HG03432 (cell line): ENCODE results near the gene MRPL10.

Source experiments
- ATAC-seq: cut with Tn5 transposase; IDR thresholded peaks from one replicate; pipeline ENCODE4 v1.9.1; 2021; ENCODE audit warnings: mild to moderate bottlenecking, moderate library complexity; ENCODE audit not compliant: unreplicated experiment

Gene MRPL10

GRCh38 chr17:47816111-47816735, 15.1 kb downstream of the MRPL10 start:
- no peak for ATAC-seq

DNA sequence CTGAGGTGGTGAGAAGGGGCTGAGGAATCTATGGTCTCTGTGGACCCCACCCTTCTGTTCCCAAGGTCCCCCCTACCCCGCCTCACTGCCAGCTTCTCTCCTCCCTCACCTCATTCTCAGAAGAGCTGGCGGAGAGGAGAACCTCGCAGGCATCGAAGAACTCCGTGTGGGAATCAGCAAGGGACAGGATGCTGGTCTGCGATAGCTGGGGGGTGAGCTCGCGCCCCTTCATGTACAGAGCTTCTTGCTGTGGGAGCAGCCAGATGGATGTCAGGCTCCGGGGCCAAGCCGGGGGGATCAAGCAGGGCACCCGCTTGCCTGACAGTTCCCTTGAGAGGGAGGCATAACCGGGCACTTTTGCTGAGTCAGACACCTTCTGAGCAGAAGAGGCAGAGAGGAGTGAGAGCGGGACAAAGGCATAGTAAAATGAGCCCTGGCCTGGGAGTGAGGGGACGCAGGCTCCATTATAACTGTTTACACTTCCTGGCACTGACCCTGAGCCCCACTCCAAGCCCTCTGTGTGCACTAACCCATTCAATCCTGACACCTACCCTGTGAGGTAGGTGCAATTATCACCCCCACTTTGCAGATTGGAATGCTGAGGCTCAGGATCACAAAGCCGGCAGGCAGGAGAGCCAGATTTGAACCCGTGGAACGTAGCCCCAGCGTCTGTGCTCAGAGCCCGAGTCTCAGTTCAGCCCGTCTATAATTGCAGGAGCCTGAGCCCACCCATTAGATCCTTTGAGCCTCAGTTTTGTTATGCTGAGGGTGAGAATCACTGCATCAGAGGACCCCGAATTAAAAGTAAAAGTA, 16.0 kb downstream of the MRPL10 start:
- ATAC-seq: no peak

DNA sequence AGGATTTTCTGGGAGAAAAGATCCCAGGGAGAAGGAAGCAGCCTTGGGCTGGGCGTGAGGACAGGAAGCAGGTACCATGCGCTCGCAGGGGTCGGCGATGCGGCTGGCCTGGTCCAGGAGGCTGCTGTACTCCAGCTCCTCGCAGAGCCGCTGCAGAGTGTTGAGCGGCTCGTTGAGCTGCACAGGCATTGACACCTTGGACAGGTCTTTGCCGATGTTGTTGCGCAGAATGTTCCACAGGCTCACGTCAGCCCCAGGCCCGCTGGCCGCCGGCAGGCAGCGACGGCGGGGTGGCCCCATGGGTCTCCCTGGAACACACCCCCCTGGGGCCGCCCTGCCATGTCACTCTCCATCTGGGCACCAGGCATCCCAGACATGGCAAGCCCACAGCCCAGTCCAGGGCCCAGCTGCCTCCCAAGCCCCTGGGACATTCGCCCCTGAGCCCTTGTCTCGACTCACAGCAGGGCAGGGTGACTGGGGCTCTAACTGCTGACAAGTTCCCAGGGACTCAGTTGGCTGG, 17.8 kb downstream of the MRPL10 start:
- ATAC-seq: no peak

DNA sequence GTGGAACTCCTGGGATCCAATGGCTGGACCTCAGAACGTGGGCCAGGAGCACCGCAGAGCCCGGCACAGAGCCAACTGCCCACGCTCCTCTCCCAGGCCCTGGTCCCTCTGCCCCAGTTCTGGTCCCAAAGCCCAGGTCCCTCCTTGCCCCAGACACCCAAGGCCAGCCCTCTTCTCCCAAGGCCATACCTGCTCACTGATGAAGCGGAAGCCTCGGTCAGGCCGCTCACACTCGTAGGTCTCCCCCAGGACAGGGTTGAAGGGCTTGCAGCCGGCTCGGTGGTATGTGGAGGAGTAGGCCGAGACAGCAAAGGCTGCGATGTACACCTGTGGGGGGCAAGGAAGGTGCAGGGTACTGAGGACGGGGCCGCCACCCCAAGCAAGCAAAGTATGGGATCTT, 18.3 kb downstream of the MRPL10 start:
- no peak for ATAC-seq

GRCh38 chr17:47812146-47812920, 19.0 kb downstream of the MRPL10 start:
- no peak for ATAC-seq

- ATAC-seq: no peak
Observed at GRCh38 chr17:47811709-47812108, 19.6 kb downstream of the MRPL10 start.

DNA sequence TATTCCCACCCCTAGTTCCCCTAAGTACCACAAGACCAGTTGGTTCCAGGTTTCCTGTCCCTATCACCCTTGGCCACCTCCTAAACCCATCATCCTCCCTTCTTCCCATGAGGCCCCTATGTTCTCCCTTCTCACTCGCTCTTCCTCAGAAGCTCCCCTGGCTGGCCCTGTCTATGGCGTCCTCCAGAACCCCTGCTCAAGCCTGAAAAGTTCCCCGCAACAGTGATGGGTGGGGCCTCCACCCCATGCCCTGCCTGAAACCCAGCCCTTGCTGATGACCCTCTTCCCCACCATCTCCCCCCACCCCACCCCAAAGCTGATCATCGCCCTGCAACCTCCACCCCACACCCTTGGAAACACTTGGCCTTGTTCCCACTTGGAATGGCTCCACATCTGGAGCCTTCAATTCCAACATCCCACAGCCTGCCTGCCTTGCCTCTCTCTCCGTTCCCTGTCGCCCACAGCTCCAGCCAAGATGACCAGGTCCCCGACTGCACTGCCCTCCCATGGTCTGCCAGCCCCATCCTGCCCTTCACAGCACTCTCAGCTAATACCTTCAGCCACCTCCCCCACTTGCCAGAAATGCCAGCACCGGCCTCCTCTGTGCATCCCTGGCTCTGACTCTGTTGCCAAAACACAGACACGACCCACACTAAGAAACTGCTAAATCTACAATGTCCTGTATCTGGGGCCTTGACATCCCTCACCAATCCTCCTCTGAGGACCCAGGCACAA, 20.3 kb downstream of the MRPL10 start:
- ATAC-seq: no peak

DNA sequence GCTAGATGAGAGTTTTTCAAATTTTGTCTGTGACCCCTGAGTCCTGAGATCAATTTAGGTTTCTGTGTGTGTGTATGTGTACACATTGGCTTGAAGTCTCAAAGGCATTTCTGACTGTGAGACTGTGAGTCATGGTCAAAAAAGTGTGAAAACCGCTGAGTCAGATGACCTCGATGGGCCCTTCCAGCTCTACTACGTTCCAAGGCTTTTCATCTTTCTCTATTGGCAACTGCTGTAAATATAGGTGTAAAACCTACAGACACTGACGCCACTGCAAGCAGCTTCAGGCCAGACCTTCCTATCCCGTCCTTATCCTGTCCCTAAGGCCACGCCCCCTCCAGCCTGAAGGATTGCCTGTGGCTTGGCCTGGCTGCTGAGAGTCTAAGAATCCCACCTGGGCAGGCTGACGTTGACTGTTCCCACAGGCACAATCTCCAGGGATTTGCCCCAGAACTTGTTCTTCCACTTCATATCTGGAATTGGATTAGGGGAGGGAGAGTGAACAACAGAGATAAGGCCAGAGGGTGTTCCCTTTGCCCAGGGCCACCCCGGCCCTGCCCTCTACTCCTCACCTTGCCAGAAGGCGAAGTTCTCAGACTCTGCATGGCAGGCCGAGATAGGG, 21.0 kb downstream of the MRPL10 start:
- ATAC-seq: no peak

DNA sequence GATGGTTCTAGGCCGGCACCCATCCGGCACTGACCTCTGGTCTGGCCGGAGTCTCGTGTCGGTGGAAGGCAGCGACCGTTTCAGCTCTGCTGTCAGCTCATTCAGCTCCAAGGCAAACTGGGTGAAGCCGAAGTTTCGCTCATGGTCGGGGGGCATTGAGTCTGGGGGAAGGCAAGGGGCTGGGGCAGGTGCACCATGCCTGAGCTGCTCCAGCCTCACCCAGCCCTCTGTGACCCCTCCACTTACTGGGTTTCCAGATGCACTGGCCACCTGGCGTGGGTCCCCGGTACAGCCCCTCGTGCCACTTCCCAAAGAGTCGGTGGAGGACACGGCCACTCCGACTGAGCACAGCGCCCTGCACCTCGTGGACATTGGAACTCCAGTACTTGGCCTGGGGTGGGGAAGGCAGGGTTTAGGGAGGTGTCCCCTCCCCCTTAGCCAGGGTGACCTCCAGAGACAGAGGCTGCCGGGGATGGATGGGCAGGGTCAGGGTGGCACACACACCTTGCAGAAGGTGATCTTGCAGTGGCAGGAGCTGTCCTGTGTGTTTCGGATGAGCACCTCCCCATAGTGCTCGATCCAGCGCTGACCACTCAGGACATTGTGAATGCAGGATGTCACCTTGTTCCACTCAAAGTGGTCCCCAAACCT, 22.4 kb downstream of the MRPL10 start:
- no peak for ATAC-seq

GRCh38 chr17:47808036-47808829, 23.1 kb downstream of the MRPL10 start:
- no peak for ATAC-seq

DNA sequence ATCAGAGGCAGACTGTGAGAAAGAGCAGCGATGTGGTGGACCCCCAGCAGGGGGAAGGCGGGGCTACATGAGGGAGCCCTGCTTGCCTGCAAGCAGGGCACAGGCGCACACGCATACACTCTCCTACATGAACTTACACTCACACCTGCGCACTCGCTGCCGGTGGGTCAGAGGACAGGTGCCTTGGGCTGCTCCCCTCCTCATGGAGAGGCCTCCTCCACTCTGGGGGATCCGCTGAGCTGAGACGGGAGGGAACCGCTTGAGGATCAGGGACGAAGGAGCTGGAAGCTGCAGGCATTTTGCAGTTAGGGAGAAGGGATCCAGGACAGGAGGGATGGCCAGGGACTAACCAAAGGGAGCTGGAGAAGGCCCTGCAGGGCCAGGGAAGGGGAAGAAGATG, 23.9 kb downstream of the MRPL10 start:
- ATAC-seq: no peak

DNA sequence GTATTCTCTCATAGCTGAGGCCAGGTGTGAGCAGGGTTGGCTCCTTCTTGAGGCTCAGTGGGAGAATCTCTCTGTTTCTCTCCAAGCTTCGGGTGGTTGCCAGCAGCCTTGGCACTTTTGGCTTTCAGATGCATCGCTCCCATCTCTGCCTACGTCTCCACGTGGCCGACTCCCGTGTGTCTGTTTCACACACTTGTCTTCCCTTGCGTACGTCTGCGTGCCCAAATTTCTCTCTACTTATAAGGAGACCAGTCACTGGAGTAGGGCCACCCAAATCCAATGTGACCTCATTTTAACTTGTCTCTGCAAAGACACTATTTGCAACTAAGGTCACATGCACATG, 24.5 kb downstream of the MRPL10 start:
- ATAC-seq: no peak

- ATAC-seq: no peak
Observed at GRCh38 chr17:47806026-47806912, 25.1 kb downstream of the MRPL10 start.

DNA sequence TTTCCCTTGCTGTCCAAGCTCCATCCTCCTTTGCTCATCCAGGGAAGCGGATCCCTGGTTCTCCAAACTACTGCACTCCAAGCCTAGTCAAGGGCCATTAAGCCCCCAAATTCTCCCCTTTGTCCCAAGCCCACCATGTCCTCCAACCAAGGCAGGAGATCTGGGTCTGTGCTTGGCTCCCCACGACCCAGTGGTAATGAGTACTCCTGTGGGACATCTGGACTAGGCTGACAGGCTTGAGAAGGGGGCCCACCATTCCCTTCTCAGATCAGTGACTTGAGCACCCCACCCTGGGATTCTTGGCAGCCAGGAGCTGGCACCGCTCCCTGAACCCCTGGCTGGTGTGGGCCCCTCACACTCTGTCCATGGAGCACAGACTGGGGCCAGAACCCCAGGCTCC, 26.9 kb downstream of the MRPL10 start:
- ATAC-seq: no peak

- no peak for ATAC-seq
Observed at GRCh38 chr17:47803751-47804150, 27.6 kb downstream of the MRPL10 start.

DNA sequence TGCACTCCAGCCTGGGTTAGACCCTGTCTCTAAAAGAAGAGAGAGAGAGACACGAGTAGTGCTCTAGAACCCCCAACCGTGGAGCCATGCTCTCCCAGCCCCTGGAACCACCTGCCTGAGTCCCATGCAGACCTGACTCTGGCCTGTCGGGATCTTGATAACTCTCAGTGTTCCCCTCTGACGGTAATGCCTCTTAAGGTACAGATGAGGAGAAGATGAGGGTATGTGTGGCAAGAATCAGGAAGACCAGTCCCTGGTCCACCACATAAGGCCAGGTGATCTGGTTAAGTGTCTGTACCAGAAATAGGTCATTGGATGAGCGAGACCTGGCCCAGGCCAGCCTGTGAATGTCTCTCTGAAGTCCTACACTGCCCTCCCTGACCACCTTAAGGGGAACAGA, 28.1 kb downstream of the MRPL10 start:
- no peak for ATAC-seq

GRCh38 chr17:47802341-47803022, 28.9 kb downstream of the MRPL10 start:
- no peak for ATAC-seq

DNA sequence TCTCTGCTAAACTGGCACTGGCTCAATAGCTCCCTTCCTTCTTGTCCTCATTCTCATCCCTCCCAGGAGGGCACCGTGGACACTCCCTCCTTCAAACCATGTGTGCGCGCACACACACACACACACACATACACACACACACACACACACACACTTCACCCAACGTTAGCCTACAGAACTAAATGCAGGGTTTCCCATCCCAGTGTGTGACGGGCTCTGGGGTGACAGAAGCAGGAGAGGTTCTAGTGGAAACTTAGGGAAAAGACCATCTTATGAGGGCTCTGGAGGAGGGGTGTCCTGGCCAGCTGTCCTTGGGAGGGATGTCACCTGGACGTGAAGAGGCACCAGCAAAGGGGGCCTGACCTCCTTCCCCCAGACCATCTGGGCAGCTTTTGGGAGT, 29.4 kb downstream of the MRPL10 start:
- ATAC-seq: no peak
